ENCODE data around the gene SBF2. TPM values are rescaled to one million over a fixed set of nuclear protein-coding genes. Genes with fewer than 3 reads are reported as not detected.

SBF2 gene
- total and polyA plus RNA-seq, 2 of the 13 experiments (the other 11 are each of a cell fraction or from before 2014, with no cell fraction given): 24.0 to 45.8 TPM

DNA sequence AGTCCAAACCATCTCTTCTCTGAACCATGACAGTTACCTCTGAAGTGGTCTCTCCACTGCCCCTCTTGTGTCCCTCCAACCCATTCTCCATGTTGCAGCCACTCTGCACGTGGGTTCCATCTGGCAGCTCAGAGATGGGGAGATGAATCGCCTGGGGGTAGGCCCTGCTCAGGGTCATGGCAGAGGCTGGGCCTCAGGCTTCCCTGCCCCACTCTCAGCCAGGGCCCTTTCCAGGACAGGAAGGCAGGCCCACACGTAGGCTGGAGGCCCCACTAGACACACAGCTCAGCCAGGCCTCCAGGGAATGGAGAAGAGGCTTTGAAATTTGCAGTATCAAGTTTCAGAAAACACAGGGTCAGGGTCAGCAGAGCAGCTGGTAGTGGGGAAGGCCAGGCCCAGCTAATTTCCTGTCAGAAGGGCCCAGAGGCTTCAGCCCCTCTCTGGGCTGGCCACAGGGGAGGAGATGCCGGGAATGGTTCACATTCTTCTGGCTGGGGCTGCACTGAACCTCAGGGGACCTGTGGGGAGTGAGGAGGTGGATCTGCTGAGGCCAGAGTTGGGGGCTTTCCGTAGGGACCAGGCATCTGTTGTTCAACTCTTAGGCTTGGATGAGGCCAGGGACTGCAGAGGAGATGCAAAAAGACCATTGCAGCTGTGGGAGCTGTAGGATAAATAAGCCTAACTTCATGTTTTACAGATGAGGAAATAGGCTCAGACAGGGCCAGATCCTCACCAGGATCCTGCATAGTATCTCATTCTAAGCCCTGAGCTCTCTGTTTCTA, 528.5 kb downstream of the SBF2 start (continued):
- TF ChIP-seq NRL (CRISPR knock-in tag; IDR thresholded peaks at IDR 0.05; ENCODE audit: borderline replicate concordance): peak; percentile 83; the same call in 1 of the 2 replicates
- peak; percentile 100 for TF ChIP-seq SIX1 (CRISPR knock-in tag; IDR thresholded peaks at IDR 0.05; ENCODE audit: borderline replicate concordance)
- TF ChIP-seq, protein P1, sequence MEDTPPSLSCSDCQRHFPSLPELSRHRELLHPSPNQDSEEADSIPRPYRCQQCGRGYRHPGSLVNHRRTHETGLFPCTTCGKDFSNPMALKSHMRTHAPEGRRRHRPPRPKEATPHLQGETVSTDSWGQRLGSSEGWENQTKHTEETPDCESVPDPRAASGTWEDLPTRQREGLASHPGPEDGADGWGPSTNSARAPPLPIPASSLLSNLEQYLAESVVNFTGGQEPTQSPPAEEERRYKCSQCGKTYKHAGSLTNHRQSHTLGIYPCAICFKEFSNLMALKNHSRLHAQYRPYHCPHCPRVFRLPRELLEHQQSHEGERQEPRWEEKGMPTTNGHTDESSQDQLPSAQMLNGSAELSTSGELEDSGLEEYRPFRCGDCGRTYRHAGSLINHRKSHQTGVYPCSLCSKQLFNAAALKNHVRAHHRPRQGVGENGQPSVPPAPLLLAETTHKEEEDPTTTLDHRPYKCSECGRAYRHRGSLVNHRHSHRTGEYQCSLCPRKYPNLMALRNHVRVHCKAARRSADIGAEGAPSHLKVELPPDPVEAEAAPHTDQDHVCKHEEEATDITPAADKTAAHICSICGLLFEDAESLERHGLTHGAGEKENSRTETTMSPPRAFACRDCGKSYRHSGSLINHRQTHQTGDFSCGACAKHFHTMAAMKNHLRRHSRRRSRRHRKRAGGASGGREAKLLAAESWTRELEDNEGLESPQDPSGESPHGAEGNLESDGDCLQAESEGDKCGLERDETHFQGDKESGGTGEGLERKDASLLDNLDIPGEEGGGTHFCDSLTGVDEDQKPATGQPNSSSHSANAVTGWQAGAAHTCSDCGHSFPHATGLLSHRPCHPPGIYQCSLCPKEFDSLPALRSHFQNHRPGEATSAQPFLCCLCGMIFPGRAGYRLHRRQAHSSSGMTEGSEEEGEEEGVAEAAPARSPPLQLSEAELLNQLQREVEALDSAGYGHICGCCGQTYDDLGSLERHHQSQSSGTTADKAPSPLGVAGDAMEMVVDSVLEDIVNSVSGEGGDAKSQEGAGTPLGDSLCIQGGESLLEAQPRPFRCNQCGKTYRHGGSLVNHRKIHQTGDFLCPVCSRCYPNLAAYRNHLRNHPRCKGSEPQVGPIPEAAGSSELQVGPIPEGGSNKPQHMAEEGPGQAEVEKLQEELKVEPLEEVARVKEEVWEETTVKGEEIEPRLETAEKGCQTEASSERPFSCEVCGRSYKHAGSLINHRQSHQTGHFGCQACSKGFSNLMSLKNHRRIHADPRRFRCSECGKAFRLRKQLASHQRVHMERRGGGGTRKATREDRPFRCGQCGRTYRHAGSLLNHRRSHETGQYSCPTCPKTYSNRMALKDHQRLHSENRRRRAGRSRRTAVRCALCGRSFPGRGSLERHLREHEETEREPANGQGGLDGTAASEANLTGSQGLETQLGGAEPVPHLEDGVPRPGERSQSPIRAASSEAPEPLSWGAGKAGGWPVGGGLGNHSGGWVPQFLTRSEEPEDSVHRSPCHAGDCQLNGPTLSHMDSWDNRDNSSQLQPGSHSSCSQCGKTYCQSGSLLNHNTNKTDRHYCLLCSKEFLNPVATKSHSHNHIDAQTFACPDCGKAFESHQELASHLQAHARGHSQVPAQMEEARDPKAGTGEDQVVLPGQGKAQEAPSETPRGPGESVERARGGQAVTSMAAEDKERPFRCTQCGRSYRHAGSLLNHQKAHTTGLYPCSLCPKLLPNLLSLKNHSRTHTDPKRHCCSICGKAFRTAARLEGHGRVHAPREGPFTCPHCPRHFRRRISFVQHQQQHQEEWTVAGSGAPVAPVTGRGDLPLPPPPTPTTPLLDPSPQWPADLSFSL (CRISPR knock-in tag; IDR thresholded peaks at IDR 0.05): no peak
- TF ChIP-seq MXI1 (IDR thresholded peaks at IDR 0.05; ENCODE audit: borderline replicate concordance, low read depth, low read length): peak; percentile 40; the same call in 1 of the 3 replicates
- no peak for TF ChIP-seq ZNF251 (CRISPR knock-in tag; IDR thresholded peaks at IDR 0.05)
- TF ChIP-seq, protein P2, sequence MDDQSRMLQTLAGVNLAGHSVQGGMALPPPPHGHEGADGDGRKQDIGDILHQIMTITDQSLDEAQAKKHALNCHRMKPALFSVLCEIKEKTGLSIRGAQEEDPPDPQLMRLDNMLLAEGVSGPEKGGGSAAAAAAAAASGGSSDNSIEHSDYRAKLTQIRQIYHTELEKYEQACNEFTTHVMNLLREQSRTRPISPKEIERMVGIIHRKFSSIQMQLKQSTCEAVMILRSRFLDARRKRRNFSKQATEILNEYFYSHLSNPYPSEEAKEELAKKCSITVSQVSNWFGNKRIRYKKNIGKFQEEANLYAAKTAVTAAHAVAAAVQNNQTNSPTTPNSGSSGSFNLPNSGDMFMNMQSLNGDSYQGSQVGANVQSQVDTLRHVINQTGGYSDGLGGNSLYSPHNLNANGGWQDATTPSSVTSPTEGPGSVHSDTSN (CRISPR knock-in tag; IDR thresholded peaks at IDR 0.05; ENCODE audit: borderline replicate concordance): no peak
- TF ChIP-seq HMG20A (CRISPR knock-in tag; IDR thresholded peaks at IDR 0.05; ENCODE audit: borderline replicate concordance): peak; percentile 85; the same call in 1 of the 2 replicates
- TF ChIP-seq HNF4A (CRISPR knock-in tag; IDR thresholded peaks at IDR 0.05): peak; percentile 79
- TF ChIP-seq, protein P3, sequence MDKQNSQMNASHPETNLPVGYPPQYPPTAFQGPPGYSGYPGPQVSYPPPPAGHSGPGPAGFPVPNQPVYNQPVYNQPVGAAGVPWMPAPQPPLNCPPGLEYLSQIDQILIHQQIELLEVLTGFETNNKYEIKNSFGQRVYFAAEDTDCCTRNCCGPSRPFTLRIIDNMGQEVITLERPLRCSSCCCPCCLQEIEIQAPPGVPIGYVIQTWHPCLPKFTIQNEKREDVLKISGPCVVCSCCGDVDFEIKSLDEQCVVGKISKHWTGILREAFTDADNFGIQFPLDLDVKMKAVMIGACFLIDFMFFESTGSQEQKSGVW (CRISPR knock-in tag; IDR thresholded peaks at IDR 0.05; ENCODE audit: borderline replicate concordance): no peak; the same call in 1 of the 2 replicates
- no peak for TF ChIP-seq SMARCC2 (IDR thresholded peaks at IDR 0.05)
- TF ChIP-seq ZNF598 (CRISPR knock-in tag; IDR thresholded peaks at IDR 0.05; ENCODE audit: borderline replicate concordance): peak; percentile 73; the same call in 1 of the 2 replicates
- no peak for TF ChIP-seq ZNF83 (CRISPR knock-in tag; IDR thresholded peaks at IDR 0.05; ENCODE audit: borderline replicate concordance)
- no peak for TF ChIP-seq NFRKB (IDR thresholded peaks at IDR 0.05)
- no peak for TF ChIP-seq ZNF180 (CRISPR knock-in tag; IDR thresholded peaks at IDR 0.05; ENCODE audit: borderline replicate concordance, low read depth)
- TF ChIP-seq CCDC6 (CRISPR knock-in tag; IDR thresholded peaks at IDR 0.05): peak; percentile 85; the same call in 1 of the 2 replicates
- 0 out of 2 replicates have a peak, but pooled peaks have one; percentile 39 for TF ChIP-seq TRIM24 (CRISPR knock-in tag; IDR thresholded peaks at IDR 0.05)
- peak; percentile 85; the same call in 1 of the 2 replicates for TF ChIP-seq ZNF224 (CRISPR knock-in tag; IDR thresholded peaks at IDR 0.05)
